Pulmonary artery endothelial cell (primary cell): Measurements from ENCODE around the gene MCTP2. TPM values are rescaled to one million over a fixed set of nuclear protein-coding genes. Genes with fewer than 3 reads are reported as not detected.
A peak's percentile ranks its signal among the peaks of the same experiment; 100 is the strongest.

ENCODE experiments used
- DNase-seq: peaks from one replicate; pipeline ENCODE4 v3.0.0-alpha.2; 2011; ENCODE audit warnings: low read depth, low spot score
- total RNA-seq: library from RNA; depleted of rRNA; stranded (reverse); fragments of >200 nt; gene quantifications from 2 replicates; pipeline ENCODE4 v1.2.3, GENCODE V29; 2014

MCTP2 gene
- total RNA-seq, 1 donor from 2014 or later, result 3.5 TPM

DNA sequence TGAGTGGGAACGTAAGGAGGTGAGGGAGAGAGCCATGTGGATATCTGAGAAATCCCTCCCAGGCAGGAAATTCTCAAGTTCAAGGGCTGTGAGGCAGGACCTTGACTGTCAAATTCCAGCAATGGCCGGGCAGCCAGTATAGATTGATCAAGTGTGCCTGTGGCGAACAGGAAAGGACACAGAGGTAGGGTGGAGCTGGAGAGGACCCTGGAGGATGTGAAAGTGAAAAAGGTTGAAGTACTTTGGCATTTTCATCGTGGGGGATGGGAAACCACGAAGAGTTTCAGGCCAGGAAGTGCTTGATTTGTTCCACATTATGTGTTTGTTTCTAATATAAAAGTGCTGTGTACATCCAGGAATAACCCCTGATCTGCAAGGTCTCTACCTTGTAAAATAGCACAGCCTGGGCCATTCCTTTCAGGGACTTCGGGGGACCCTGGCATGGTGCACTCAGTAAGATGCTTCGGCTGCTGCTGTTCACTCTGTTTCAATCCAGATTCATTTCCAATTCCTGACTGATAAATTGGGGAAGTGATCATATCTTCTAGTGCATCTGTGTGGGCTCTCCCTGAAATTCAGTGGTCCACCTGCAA is 156.6 kb downstream of the MCTP2 start:
- DNase-seq, result no peak

DNA sequence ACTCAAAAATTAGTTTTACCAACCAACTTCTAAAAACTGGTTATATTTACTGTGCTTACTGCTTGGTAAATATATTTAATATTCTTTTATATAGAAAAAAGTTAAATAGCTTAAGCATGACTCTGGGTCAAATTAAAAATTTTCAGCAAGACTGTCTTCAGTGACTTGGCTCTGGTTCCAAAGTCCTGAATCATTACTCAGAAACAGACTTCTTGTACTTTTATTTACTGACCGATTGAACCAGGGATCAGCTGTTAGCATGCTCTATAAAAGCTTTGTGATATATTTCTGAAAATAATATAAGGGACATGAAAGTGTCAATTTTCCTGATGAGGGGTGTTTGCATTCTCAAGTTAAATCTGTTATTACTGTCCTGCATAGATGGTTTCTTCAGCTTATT is 164.3 kb downstream of the MCTP2 start:
- no peak for DNase-seq

DNA sequence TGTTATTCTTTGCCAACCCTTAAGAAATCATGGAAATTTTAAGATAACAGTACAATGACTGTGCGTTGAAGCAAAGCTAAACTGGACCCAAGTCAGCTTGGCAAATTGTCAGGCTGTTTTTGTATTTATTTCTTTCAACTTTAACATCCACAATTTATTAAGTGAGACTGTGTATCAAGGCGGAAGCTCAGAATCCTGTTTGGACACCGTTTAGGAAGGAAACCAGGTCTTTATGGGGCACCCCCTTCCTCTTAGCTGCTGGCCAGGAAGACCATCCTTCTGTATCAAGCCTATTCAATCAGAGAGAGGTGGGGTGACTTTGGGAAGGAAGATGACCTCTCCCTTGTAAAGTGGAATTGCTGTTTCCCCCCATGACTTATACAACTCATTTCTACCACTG is 166.0 kb downstream of the MCTP2 start:
- DNase-seq, result no peak

DNA sequence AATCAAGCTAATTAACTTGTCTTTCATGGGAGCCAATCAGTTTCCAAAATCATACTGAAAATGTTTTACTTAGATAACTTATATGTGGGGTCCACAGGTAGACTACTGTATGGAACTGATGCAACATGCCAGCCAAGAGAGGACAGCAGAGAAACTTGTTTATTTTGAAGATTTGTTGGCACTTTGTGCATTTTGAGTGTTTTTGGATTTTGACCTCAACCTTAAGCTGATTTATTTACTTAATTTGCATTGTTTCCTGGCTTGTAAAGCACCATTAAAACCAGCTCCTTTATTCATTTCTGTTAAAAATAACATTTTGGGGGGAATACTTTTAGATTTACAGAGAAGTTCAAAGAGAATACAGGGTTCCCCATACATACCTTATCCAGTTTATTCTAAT is 166.6 kb downstream of the MCTP2 start:
- no peak for DNase-seq

DNA sequence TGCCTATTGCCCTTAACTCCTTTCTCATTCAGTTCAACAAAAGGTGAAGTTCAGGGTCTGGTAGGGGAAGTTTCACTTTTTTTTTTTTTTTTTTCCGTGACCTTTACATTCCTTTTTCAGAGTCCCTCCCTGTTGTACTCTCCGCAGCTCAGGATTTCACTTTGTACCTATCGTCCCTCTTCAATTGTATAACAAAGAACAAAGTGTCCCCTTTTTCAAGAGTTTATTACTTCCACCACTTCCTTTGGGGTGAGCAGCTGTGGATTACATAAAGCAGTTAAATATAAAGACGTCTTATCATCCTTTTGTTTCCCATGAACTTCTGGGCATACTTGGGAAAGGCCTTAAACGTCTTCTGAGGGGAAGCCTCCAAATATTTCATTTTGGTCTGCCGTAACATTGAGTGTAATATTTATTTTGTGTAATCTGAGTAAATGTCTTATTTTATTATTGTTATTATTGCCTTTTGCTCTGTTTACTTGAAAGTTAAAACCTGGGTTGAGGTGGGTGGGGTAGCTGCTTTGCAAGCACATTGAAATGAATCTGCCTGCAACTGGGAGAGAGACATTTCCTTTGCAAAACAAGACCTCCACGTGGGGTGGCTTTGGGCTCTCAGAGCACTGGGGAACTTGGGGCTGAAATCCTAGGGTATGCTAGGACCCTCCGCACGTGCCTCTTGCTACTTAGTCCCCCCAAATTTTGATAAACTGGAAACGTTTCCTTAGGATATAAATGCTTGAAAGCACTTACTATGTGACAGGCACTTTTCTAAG is 169.4 kb downstream of the MCTP2 start:
- DNase-seq, result no peak

DNA sequence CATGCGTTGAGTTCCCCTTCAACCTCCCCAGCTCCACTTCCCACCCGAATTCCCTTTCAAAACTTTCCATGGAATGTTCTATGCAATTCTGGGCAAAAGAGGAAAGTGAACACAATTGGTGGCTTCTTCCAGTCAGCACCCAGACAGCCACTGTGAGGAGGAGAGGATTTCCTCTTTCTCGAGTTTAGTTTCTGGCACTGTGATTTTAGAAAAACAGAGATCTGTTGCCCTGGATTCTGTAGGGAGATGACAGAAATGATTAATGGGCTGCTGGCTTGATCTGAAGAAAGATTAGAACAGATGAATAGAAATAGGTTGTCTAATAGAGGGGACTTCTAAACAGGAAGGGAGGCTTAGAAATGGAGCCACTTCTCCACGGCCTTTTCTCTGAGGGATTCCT is 172.0 kb downstream of the MCTP2 start:
- DNase-seq, result peak; percentile 15

DNA sequence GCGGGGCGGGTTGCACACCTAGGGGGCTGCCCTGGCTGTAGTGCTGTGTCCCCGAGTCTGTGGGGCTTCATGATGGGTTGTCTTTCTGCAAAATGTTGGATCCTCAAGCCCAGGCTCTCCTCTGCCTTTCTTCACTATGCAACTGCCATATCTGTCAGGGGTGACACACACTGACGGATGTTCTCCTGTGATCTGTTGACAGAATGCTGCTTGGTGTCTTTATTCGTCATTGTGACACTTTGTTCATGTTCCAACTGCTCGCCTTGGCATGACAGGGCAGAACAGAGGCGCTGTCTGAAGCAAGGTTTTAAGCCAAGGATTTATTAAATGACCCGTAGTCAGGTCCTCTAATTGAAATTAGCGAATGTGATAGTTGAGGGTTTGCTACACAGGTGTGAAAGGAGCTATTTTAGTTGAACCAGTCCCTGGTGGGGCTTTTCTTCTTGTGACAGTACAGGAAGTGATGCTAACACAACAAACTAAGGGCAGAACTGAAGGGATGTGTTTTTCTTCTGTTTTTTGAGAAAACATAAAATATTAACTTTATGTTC is 173.4 kb downstream of the MCTP2 start:
- DNase-seq, result no peak

DNA sequence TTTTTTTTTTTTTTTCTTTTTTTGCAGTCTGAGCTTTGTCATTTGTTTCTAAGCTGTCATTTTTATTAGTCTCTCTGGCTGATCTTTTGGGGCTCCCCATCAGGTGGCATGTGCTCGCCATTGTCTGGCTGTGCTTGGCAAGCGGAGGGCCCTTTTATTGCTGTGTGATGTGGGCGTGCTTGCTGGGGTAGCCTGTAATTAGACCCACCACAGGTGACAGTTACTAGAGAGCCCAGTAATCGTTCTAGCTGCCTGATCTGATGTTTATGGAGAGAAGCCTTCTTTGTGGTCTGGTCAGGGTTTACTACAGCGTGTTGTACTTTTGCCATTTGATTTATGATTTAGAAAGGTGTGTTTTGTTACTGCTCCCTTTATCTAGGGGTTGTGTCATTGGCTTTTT is 179.9 kb downstream of the MCTP2 start:
- no peak for DNase-seq

DNA sequence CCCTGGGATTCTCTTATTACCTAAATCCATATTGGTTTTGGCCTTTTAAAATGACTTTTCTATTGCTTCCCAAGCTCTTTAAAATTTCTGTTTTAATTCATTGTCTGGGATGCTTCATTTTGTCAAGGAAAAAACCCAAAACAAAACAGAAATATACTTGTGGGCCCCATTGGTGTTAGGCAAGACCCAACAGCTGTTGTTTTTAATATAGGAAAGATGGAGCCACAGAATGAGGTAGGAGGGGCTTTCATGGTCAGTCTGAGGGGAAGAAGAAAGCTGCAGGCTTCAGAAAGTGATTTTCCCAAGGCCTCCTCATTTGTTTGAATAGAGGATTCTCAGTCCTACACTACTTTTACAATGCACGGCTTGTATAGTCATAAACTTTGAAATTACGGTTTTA is 180.5 kb downstream of the MCTP2 start:
- DNase-seq, result no peak

DNA sequence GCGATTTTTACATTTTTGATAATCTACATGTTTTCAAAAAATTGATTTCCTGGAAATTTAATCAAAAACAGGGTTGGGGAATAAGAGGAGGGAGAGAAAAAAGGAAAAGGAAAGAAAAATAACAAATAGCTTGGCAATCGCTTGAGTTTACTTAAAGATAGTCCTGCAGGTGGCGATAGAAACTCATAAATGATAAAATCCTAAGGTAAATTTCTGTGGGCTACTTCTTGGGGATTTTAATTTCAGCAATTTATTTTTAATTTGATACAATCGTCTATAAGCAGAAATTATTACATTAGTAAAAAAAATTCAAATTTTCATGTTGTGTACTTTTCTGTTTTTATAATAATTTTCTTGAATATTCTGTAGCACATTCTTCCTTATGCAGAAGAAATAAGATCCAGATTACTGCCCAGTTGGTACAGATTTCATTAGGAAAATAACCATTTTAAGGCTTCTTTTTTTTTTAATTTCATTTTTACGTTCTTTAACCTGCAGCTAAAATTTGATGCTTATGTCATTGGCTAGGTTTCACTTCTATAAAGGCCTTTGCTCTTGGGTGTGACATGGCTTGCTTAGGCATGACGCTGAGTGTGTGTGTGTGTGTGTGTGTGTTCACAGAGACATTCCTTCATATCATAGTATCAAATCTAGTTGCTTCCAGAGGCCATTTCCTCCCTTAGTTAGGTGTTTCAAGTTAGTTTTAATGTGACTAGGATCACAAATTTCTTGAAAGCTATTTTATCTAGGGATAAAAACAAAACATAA is 181.8 kb downstream of the MCTP2 start:
- no peak for DNase-seq

DNA sequence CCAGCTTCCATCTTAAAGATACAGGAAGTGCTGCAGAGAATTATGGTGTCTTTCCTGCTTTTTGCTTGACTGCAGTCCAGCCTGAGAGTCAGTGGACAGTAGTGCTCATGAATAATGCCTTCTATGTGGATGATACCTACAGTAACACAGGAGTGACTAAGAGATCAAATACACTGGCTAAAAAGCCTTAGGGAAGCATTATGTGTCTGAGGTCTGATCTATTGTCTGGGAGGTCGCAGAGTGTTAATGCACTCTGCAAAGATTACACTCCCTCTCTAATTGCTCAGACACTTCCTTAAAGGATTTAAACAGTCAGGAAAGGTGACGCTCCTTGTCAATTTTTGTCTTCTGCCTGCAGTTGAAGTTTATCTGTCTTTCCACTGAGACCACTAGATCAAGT is 183.6 kb downstream of the MCTP2 start:
- no peak for DNase-seq

DNA sequence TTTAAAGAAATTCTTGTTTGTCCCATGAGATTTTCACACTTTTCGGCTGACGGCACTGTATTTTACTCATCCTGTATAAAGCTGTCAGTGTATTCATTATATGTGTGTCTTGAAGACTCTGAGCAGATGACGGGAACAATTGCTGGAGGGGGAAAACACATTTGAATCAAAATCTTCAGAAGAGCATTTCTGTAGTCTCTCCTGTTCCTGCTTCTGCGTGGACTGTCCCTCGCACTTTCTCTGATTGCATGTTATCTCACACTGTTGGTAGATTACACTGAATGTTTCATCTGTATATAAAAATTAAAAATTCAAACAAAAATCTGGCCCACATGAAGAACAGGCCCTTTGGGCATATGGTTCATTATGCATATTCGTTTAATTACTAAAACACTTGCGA is 184.9 kb downstream of the MCTP2 start:
- no peak for DNase-seq

DNA sequence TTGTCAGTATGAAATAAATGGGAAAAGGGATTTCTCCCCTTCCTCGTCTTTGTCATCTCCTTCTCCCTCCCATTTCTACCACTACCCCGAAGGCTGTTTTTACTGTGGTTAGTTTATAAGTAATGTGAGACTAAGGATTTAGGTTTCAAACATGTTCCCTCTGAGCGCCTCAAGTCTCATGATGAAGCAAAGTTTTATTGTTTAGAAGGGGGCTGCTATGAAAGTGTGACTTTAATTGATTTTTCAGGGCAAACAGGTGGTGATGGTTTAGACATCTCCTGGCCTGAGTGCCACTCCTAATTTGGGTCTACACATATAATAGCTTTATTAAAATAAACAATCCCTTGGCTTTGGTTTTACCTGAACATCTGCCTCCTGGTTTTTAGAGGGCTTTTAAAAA is 185.5 kb downstream of the MCTP2 start:
- no peak for DNase-seq

DNA sequence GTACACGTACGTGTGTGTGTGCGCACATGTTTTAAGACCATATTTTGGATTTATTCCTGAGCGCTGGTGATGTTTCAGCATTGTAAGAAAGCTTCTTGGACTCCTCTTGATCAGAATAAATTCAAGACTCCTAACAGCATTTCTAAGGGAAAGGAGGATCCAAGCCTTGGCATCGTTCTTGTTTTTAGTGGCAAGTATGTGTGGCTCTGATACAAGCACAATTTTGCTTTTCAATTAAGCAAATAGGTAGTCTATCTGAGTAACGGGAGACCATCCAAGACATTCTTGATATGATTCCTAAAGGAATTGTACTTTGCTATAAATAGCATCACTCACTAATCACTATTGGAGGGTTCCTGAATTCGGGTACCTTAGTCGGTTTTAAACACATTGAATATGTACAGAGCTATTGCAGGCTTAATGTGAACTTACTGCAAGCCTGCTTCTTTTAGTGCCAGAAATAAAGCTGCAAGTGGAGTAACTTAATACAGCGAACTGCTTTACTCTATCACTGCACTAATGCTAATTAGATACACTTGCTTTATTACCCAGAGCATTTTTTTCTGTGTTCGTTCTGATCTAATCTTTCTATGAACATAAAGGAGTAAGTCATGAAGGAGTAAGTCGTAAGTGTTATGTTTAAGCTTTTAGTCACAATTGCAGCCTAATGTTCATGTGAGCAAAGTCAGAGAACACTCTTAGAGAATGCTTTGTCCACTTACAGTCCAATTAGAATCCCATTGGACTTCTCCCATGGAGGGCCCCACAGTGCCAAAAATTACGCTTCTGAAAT is 186.3 kb downstream of the MCTP2 start:
- no peak for DNase-seq

DNA sequence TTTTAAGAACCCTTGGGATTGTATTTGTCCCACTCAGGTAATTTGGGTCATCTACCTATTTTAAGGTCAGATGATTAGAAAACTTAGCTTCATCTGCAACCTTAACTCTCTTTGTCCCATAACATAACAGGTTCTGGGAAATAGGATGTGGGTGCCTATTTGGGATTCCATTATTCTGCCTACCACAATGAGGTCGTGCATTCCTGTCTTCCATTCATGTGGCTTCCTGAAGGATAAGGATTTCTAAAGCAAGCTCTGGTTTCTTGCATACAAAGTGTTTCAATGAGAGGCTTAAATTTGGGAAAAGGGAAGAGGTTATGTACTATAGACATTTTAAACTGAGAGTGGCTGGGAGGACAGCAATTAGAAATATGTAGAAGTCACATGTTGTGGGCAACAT is 190.3 kb downstream of the MCTP2 start:
- DNase-seq, result no peak

DNA sequence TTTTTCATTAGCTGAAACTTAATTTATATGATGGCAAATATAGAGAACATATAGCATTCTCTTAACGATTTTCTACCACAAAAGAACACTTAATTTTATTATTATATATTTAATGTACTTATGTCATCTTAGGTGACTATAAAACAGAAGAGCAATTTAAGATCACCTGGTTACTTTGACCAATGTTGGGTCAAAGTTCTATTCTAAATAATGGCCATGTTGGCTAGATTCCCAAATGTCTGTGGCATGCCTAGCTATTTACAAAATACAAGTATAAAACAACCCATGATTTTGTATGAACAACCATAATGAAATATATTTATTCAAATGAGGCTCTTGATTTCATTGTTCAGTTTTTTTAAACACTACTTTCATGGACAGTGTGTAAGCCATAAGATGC is 200.9 kb downstream of the MCTP2 start:
- DNase-seq, result no peak

DNA sequence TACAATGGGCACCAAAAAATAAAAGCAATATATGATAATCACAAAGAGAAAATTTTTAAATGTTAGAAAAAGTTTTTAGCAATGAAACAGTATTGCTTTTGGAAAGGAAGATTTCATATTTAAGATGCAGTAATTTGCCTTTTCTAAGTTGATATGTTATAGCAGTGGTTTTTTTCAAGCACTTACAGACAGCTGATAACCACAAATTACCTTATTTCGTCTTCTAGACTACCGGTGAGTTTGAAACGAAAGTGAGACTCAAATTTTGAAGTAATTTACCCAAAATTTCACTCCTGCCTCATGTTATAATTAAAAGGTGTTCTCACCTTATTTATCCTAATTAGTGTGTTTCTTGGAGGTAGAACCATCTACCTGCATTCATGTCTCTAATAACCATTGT is 207.8 kb downstream of the MCTP2 start:
- no peak for DNase-seq

DNA sequence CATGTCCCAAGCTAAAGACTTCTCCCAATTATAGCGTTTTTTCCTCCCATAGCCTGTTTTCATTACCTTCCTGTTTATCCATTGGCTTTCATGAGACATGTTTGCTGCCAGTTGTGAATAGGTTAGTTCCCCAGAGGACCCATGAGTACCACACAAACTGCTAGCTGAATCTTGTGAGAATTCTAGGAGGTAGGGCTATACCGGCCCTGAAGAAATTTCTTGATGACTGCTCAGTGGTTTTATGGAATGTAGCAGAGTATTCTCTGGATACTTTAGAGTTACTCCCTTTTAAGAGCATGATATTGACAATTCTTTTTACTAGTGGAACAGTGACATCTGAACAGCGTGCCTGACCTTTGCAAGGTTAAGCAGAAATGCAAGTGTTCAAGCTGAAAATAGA is 210.4 kb downstream of the MCTP2 start:
- no peak for DNase-seq

DNA sequence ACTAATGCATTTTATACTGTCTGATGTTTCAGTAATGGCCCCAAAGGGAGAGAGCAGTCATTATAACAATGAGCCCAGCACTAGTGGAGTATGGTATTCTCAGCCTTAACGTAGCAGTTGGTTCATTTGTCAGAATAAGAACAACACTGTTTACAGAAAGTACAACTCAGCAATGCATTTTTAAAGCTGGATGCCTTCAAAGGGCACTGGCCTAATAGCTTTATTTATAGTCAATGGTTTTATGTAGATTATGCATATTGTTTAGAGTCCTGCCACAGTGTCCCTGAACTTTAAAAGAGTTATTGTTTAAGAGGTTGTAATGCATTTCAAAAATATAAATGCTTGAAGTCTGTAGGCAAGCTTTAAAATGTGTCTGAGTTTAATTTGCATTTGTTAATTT is 211.1 kb downstream of the MCTP2 start:
- DNase-seq, result no peak

DNA sequence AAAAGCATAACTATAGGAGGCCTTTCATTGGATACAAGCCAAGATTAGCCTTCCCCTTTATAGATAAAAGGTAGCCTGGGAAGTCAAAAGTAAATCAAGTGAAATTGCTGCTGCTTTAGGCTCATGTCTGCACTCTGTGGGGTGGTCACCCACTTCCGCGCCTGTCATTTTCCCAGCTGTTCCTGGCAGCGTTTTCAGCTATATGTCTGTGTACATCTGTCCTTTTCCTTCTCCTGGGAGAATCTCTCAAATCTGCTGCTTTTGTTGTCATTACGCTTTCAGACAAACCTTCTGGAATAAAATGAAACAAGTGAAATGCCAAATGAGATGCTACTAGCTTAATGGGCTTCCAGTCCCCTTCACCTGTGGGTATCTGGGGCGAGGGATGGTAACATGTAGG is 211.8 kb downstream of the MCTP2 start:
- no peak for DNase-seq

DNA sequence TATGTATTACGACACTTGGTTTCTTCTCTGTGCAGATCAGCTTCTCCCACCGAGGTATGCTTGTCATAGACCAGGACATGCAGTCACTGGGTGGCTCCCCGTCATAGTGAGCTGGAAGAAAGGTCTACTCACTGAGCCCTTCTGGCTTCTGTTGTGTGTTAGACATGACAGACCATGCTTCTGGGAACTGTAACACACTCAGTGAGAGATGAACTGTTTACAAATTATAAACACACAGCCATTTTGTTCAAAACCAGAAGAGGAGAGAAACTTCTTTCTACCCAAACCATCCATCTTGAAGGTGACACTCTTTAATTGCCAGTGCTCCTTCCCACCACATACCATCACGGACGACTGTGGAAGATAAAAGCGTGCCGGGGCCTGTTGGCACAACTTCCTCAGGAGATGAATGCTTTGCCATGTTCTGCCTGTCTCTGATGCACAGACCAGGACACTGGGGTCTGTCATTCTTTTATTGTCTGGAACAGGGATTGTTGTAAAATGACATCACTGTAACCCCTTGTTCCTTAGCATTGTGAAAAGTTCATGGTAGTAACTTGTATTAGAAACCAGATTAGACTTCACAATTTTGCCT is 214.3 kb downstream of the MCTP2 start:
- no peak for DNase-seq
